Spinal cord (tissue), 10 donors: Measurements from ENCODE around the gene LMO2. TPM values are rescaled to one million over a fixed set of nuclear protein-coding genes. Genes with fewer than 3 reads are reported as not detected.

Source experiments
- DNase-seq, 6 donors: peaks; one replicate each; pipeline versions ENCODE4 v3.0.0 to v3.0.0-alpha.2; 2013 to 2015; ENCODE audit warnings: low spot score in 6 of 6, low read depth in 4 of 6
- H3K27ac ChIP-seq: one replicate; pipeline ENCODE4 v1.5.1; 2013; ENCODE audit warnings: low read depth, low read length, control low read depth
- H3K27me3 ChIP-seq: one replicate; pipeline ENCODE4 v1.6.1; 2013; ENCODE audit warnings: low read length; ENCODE audit not compliant: control insufficient read depth, insufficient read depth
- H3K36me3 ChIP-seq: one replicate; pipeline ENCODE4 v1.6.1; 2013; ENCODE audit warnings: low read length; ENCODE audit not compliant: control insufficient read depth, insufficient read depth
- H3K4me1 ChIP-seq: one replicate; pipeline ENCODE4 v1.6.1; 2013; ENCODE audit warnings: low read length; ENCODE audit not compliant: control insufficient read depth, insufficient read depth
- H3K4me3 ChIP-seq: one replicate; pipeline ENCODE4 v1.5.1; 2013; ENCODE audit warnings: low read depth, low read length, control low read depth
- H3K9me3 ChIP-seq: one replicate; pipeline ENCODE4 v1.6.1; 2013; ENCODE audit warnings: low read length; ENCODE audit not compliant: control insufficient read depth, insufficient read depth
- WGBS: methylation state at CpG from one replicate; pipeline ENCODE4 v1.1.5; 2013; ENCODE audit warnings: missing lambda C conversion rate; ENCODE audit not compliant: insufficient coverage; 5-methylcytosine and 5-hydroxymethylcytosine counted together
- polyA plus RNA-seq, 2 donors: library from polyadenylated mRNA; unstranded; fragments of 120-200 nt; gene quantifications; one replicate each; pipeline ENCODE4 v1.2.1, GENCODE V29; 2013; ENCODE audit not compliant: insufficient read length in 2 of 2
- total RNA-seq, 2 donors: library from RNA; depleted of rRNA in 1 of 2; stranded (reverse); fragments of 120-200 nt in 1 of 2; fragments of >200 nt in 1 of 2; gene quantifications; one replicate each; pipeline versions ENCODE4 v1.2.3 to v1.2.4, GENCODE V29; 2013 to 2014
- donor health status: healthy.

The LMO2 gene
- total and polyA plus RNA-seq, 4 donors, result 22.3 to 72.7 (median 56.2) TPM

DNA sequence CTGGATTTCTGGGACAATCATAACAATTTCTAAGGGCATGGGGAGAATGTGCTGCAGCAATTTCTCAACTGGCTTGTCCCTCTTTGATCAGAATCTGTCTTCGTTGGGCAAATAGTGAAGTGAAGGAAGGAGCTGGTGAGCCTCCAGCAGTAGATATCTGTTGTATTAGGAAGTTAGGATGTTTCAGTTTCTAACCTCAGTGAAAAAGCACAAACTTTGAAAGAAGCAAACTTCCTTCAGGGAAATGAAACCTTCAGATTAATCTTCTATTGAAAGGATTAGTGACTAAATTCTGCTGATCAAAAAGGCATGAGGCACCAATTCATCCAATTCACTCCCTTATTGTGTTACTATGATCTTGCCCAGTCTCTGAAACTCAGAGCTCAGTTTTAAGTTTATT lies 24.3 kb downstream of the LMO2 start:
- Histone ChIP-seq H3K9me3 (no peaks in the 10 kb centered on the region), H3K27ac (peak overlapping the region; percentile 82), H3K4me3 (peak overlapping the region; percentile 57), H3K4me1 (peaks cover 27% of the 10 kb centered on the region), H3K27me3 (peaks cover 8% of the 10 kb centered on the region), H3K36me3 (peaks cover 5% of the 10 kb centered on the region)
- WGBS, result no CpG with 5 or more reads among the region's 1 CpG
- DNase-seq, result peak in 1 of 6 donors; percentile 10

GRCh38 chr11:33866936-33867335 lies 24.9 kb downstream of the LMO2 start:
- Histone ChIP-seq H3K4me3 (no peak overlapping the region), H3K36me3 (peaks cover 8% of the 10 kb centered on the region), H3K27ac (peak overlapping the region; percentile 82), H3K9me3 (no peaks in the 10 kb centered on the region), H3K27me3 (peaks cover 8% of the 10 kb centered on the region), H3K4me1 (peaks cover 30% of the 10 kb centered on the region)
- WGBS, result 48% methylated on average over 2 of the region's 2 CpGs
- peak in 2 of 6 donors; percentile 47 to 73 for DNase-seq

DNA sequence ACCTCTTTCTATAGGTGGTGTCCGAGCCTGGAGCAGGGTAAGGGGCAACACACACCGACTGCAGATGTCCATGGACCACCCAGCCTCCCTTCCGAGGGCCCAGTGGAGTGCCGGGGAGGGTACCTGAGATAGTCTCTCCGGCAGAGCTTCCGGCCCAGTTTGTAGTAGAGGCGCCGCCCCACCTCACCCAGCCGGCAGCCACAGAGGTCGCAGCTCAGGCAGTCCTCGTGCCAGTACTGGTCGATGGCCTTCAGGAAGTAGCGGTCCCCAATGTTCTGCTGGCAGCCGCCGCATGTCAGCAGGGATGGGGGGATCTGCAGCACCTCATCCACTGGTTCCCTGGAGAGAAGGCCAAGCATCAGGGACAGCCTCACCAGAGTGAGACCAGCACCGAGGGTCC lies 27.4 kb downstream of the LMO2 start:
- Histone ChIP-seq H3K36me3 (peaks cover 8% of the 10 kb centered on the region), H3K9me3 (no peaks in the 10 kb centered on the region), H3K27me3 (peaks cover 8% of the 10 kb centered on the region), H3K27ac (no peak overlapping the region), H3K4me3 (no peak overlapping the region), H3K4me1 (peaks cover 32% of the 10 kb centered on the region)
- DNase-seq, result no peak
- 88% methylated on average over 16 of the region's 16 CpGs for WGBS

DNA sequence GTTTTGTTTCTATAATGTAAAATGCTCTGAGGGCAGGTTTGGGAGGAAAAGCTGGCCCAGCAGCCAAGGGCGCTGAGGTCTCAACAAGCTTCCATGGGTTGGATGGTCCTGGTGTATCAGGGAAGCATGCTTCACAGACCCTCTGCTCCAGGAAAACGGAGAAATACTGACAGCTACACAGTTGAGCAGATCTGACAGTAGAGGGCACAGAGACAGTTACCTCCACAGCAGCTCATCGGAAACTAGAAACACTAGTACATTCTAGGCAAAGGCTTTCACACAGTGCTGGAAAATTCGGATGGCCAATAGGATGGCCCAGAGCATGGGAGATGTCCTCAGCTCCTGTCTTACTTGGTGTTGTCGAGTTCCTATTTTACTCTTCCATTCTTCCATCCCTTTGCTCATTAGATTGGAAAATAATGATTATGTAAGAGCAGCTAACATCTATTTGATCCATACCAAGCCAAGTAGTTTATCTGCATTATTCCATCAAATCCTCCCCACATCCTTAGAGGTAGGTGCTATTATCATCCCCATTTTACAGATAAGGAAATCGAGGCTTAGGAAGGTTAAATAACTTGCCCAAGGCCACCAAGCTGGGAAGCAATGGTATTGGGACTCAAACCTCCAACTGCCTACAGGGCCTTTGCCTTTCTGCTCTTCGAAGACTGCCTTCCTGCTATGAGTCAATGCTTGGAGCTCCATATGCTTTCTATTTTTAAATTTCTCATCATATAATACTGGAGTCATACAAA lies 28.3 kb downstream of the LMO2 start:
- Histone ChIP-seq H3K4me1 (peaks cover 31% of the 10 kb centered on the region), H3K36me3 (peaks cover 8% of the 10 kb centered on the region), H3K27me3 (peaks cover 4% of the 10 kb centered on the region), H3K27ac (no peak overlapping the region), H3K9me3 (no peaks in the 10 kb centered on the region), H3K4me3 (no peak overlapping the region)
- WGBS, result 68% methylated on average over 5 of the region's 7 CpGs
- peak in 2 of 6 donors; percentile 21 to 74 for DNase-seq

DNA sequence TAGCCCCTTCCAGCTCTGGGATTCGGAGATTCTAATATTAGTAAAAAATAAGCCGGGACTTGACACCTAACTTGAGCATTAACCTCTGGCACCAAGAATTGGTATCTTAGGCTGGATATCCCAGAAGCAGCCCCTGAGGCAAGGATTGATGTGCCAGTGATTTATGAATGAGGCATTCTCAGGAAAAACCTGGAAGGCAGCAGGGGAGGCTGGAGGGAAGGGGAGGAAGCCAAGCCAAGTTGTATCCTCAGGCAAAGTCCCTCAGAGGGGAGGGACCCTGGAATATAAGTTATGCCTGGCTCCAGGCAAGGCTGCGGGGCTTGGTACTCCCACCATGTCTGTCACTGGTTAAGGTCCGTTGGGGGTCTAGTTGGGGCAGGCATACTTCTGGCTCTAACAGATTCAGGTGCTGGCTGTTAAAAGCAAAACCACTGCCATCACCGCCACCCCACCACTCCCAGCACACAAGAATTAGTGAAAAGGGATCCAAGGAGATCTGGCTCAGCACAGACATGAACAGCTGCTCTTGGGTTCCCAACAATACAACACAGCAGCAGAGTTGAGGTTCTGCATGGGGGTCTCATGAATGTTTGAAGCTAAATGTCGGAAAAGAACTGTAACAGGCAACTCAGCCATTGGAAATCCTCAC lies 29.8 kb downstream of the LMO2 start:
- Histone ChIP-seq H3K36me3 (peaks cover 8% of the 10 kb centered on the region), H3K27ac (peak overlapping the region; percentile 18), H3K4me3 (no peak overlapping the region), H3K27me3 (peaks cover 3% of the 10 kb centered on the region), H3K4me1 (peaks cover 29% of the 10 kb centered on the region), H3K9me3 (no peaks in the 10 kb centered on the region)
- peak in 2 of 6 donors; percentile 41 to 66 for DNase-seq
- 44% methylated on average over 4 of the region's 6 CpGs for WGBS

DNA sequence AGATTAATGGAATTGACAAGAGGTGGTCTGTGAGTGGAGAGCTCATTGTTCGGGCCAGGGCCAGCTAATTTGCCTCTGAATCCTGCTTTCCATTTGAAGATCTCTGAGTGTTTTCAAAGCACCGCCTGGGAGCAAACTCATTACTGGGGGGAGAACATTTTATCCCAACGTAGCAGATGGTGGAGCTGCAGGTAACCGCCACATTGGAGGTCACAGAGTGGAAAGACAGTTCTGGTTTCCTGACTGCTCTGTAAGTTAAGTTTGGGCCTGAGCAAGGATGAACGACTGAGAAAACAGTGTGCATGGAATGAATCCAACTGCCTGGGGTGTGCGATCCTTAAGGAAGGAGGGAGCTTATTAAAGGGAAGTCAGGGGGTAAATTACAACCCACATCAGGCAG lies 30.5 kb downstream of the LMO2 start:
- Histone ChIP-seq H3K36me3 (peaks cover 8% of the 10 kb centered on the region), H3K9me3 (no peaks in the 10 kb centered on the region), H3K4me1 (peaks cover 26% of the 10 kb centered on the region), H3K27ac (no peak overlapping the region), H3K27me3 (peaks cover 3% of the 10 kb centered on the region), H3K4me3 (no peak overlapping the region)
- peak in 2 of 6 donors; percentile 63 to 64 for DNase-seq
- WGBS, result 19% methylated on average over 6 of the region's 6 CpGs

GRCh38 chr11:33860926-33861325 lies 30.9 kb downstream of the LMO2 start:
- Histone ChIP-seq H3K27ac (peak overlapping the region; percentile 0), H3K4me3 (no peak overlapping the region), H3K36me3 (peaks cover 8% of the 10 kb centered on the region), H3K4me1 (peaks cover 24% of the 10 kb centered on the region), H3K9me3 (no peaks in the 10 kb centered on the region), H3K27me3 (peaks cover 3% of the 10 kb centered on the region)
- DNase-seq, result peak in 1 of 6 donors; percentile 17
- 59% methylated on average over 5 of the region's 5 CpGs for WGBS

DNA sequence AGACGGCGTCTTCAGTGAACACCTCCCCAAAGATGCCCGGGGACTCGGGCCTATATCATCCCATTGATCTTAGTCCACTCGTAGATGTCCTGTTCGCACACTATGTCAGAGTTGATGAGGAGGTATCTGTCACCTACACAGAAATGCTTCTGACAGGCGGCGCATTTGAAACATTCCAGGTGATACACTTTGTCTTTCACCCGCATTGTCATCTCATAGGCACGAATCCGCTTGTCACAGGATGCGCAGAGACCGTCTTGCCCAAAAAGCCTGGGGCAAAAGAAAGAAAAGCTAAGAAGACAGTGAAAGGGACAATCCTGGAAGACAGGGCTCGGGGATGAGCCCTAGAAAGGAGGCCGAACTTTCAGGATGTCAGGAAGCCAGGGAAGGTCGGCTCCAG lies 32.6 kb downstream of the LMO2 start:
- Histone ChIP-seq H3K27ac (no peak overlapping the region), H3K36me3 (peaks cover 3% of the 10 kb centered on the region), H3K27me3 (peaks cover 9% of the 10 kb centered on the region), H3K9me3 (no peaks in the 10 kb centered on the region), H3K4me3 (no peak overlapping the region), H3K4me1 (peaks cover 20% of the 10 kb centered on the region)
- DNase-seq, result no peak
- WGBS, result 94% methylated on average over 11 of the region's 16 CpGs

- no peaks in the 10 kb centered on the region for H3K9me3 ChIP-seq
- H3K4me3 ChIP-seq, result no peak overlapping the region
- WGBS, result 0% methylated on average over 10 of the region's 10 CpGs
- peaks cover 19% of the 10 kb centered on the region for H3K4me1 ChIP-seq
- H3K27me3 ChIP-seq, result peaks cover 9% of the 10 kb centered on the region
- DNase-seq, result peak in 4 of 6 donors; percentile 65 to 95 (median 82)
- peaks cover 3% of the 10 kb centered on the region for H3K36me3 ChIP-seq
- no peak overlapping the region for H3K27ac ChIP-seq
These were observed 33.9 kb downstream of the LMO2 start for GRCh38 chr11:33857933-33858371.
